ENCODE results near the gene NDFIP1. TPM values are rescaled to one million over a fixed set of nuclear protein-coding genes. Genes with fewer than 3 reads are reported as not detected.

NDFIP1 gene
- polyA plus RNA-seq, 1 donor (not counting 4 experiments of a cell fraction or from before 2014, with no cell fraction given), result 38.2 TPM

DNA sequence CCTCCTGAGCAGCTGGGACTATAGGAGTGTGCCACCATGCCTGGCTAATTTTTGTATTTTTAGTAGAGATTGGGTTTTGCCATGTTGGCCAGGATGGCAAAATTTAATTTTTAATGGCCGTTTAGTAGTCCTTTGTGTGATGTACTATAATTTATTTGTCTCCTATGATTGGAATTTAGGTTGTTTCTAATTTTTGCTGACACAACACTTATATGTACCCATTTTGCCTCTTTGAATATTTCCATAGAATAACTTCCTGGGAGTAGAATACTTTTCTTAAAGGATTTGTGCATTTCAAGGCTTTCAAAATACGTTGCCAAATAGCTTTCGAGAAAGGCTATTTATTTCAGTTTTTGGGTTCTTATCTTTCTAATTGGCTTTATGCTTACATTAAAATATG lies 22.8 kb downstream of the NDFIP1 start:
- H3K36me3 ChIP-seq (ENCODE audit: control insufficient read depth in 2 of 2, extremely low read depth in 1 of 2, insufficient read depth in 2 of 2, low read length in 2 of 2), result peaks cover 6 to 10% of the 10 kb centered on the region in 2 experiments
- H3K9ac ChIP-seq (ENCODE audit: control insufficient read depth, extremely low read depth, insufficient read depth, low read length), result no peak overlapping the region
- dilution Hi-C loops (cut with MboI; ENCODE audit: extremely low pct_ligation_motif_present, low sequenced_read_pairs), result no loop called here
- peaks cover 41% of the 10 kb centered on the region for H3K79me2 ChIP-seq (ENCODE audit: control insufficient read depth, insufficient read depth, low read length)
- H3K9me1 ChIP-seq (ENCODE audit: control insufficient read depth, extremely low read depth, insufficient read depth, low read length), result no peaks in the 10 kb centered on the region
- no peak for FAIRE-seq
- DNase-seq (ENCODE audit: low read depth, low spot score), result no peak
- H3K4me1 ChIP-seq (ENCODE audit: control insufficient read depth, extremely low read depth, insufficient read depth, low read length), result no peaks in the 10 kb centered on the region
- no peak for TF ChIP-seq EZH2 (IDR thresholded peaks at IDR 0.05; ENCODE audit: low read length)
- TF ChIP-seq, protein P1, sequence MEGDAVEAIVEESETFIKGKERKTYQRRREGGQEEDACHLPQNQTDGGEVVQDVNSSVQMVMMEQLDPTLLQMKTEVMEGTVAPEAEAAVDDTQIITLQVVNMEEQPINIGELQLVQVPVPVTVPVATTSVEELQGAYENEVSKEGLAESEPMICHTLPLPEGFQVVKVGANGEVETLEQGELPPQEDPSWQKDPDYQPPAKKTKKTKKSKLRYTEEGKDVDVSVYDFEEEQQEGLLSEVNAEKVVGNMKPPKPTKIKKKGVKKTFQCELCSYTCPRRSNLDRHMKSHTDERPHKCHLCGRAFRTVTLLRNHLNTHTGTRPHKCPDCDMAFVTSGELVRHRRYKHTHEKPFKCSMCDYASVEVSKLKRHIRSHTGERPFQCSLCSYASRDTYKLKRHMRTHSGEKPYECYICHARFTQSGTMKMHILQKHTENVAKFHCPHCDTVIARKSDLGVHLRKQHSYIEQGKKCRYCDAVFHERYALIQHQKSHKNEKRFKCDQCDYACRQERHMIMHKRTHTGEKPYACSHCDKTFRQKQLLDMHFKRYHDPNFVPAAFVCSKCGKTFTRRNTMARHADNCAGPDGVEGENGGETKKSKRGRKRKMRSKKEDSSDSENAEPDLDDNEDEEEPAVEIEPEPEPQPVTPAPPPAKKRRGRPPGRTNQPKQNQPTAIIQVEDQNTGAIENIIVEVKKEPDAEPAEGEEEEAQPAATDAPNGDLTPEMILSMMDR (optimal IDR thresholded peaks at IDR 0.05 in 1 of 3, IDR thresholded peaks at IDR 0.05 in 1 of 3, conservative IDR thresholded peaks at IDR 0.05 in 1 of 3; ENCODE audit: extremely low read depth in 1 of 3, insufficient read depth in 2 of 3, low read length in 3 of 3), result no peak
- H3K27me3 ChIP-seq (ENCODE audit: control insufficient read depth, extremely low read depth, insufficient read depth, low read length), result no peaks in the 10 kb centered on the region
- no peaks in the 10 kb centered on the region for H4K20me1 ChIP-seq (ENCODE audit: control insufficient read depth, extremely low read depth, insufficient read depth, low read length)
- no peaks in the 10 kb centered on the region for H3K9me3 ChIP-seq (ENCODE audit: control insufficient read depth, low read depth, low read length)
- H3K4me3 ChIP-seq (ENCODE audit: control insufficient read depth in 2 of 3, extremely low read depth in 1 of 3, insufficient read depth in 2 of 3, low read depth in 1 of 3, low read length in 3 of 3), result no peak overlapping the region
- H3K4me2 ChIP-seq (ENCODE audit: control insufficient read depth, extremely low read depth, insufficient read depth, low read depth, low read length), result no peak overlapping the region
- no peak overlapping the region for H2AFZ ChIP-seq (ENCODE audit: control insufficient read depth, low read length)
- H3K27ac ChIP-seq (ENCODE audit: control insufficient read depth, insufficient read depth, low read length), result no peak overlapping the region

DNA sequence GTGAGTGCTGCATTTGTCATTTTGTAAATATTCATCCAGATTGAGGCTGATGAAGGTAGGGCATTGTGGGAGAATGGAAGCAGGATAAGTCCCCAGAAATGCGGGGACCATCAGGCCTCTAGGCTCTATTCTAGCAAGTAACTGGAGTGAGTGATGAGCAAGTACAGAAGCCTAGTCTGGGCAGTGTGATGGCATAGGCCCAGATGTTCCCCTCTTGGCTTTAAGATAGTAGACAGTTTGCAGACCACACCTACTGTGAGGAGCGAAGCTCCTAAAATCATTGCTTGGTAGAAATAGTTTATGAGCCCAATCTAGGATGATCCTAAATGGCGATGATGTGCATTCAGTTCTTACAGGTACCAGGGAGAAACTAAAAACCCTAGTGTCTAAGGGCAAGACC lies 24.3 kb downstream of the NDFIP1 start:
- no peak for FAIRE-seq
- dilution Hi-C loops (cut with MboI; ENCODE audit: extremely low pct_ligation_motif_present, low sequenced_read_pairs), result no loop called here
- H3K79me2 ChIP-seq (ENCODE audit: control insufficient read depth, insufficient read depth, low read length), result peaks cover 29% of the 10 kb centered on the region

More for the DNA sequence above, 24.3 kb downstream of the NDFIP1 start:
- Histone ChIP-seq H3K4me2 (ENCODE audit: control insufficient read depth, extremely low read depth, insufficient read depth, low read depth, low read length) (no peak overlapping the region), H2AFZ (ENCODE audit: control insufficient read depth, low read length) (no peak overlapping the region), H3K9me1 (ENCODE audit: control insufficient read depth, extremely low read depth, insufficient read depth, low read length) (no peaks in the 10 kb centered on the region), H3K4me1 (ENCODE audit: control insufficient read depth, extremely low read depth, insufficient read depth, low read length) (no peaks in the 10 kb centered on the region), H3K27me3 (ENCODE audit: control insufficient read depth, extremely low read depth, insufficient read depth, low read length) (no peaks in the 10 kb centered on the region), H3K27ac (ENCODE audit: control insufficient read depth, insufficient read depth, low read length) (no peak overlapping the region), H3K9me3 (ENCODE audit: control insufficient read depth, low read depth, low read length) (no peaks in the 10 kb centered on the region), H4K20me1 (ENCODE audit: control insufficient read depth, extremely low read depth, insufficient read depth, low read length) (no peaks in the 10 kb centered on the region), H3K36me3 (ENCODE audit: control insufficient read depth in 2 of 2, extremely low read depth in 1 of 2, insufficient read depth in 2 of 2, low read length in 2 of 2) (peaks cover 10% of the 10 kb centered on the region in 2 experiments), H3K4me3 (ENCODE audit: control insufficient read depth in 2 of 3, extremely low read depth in 1 of 3, insufficient read depth in 2 of 3, low read depth in 1 of 3, low read length in 3 of 3) (no peak overlapping the region), H3K9ac (ENCODE audit: control insufficient read depth, extremely low read depth, insufficient read depth, low read length) (no peak overlapping the region)
- no peak for DNase-seq (ENCODE audit: low read depth, low spot score)
- TF ChIP-seq, protein P1 (optimal IDR thresholded peaks at IDR 0.05 in 1 of 3, IDR thresholded peaks at IDR 0.05 in 1 of 3, conservative IDR thresholded peaks at IDR 0.05 in 1 of 3; ENCODE audit: extremely low read depth in 1 of 3, insufficient read depth in 2 of 3, low read length in 3 of 3), result no peak
- TF ChIP-seq EZH2 (IDR thresholded peaks at IDR 0.05; ENCODE audit: low read length), result no peak
